NK-92 (cell line): ENCODE results near the gene CA5A.
"Not testable (repeated sequence)": the region's sequence is repeated elsewhere in the genome, so short reads cannot be mapped to it uniquely, and the experiment has no call there.

Experiments
- DNase-seq: peaks from one replicate; lab custom pipeline; 2025; ENCODE audit not compliant: unreplicated experiment; lab: John Stamatoyannopoulos, UW

Gene CA5A

DNA sequence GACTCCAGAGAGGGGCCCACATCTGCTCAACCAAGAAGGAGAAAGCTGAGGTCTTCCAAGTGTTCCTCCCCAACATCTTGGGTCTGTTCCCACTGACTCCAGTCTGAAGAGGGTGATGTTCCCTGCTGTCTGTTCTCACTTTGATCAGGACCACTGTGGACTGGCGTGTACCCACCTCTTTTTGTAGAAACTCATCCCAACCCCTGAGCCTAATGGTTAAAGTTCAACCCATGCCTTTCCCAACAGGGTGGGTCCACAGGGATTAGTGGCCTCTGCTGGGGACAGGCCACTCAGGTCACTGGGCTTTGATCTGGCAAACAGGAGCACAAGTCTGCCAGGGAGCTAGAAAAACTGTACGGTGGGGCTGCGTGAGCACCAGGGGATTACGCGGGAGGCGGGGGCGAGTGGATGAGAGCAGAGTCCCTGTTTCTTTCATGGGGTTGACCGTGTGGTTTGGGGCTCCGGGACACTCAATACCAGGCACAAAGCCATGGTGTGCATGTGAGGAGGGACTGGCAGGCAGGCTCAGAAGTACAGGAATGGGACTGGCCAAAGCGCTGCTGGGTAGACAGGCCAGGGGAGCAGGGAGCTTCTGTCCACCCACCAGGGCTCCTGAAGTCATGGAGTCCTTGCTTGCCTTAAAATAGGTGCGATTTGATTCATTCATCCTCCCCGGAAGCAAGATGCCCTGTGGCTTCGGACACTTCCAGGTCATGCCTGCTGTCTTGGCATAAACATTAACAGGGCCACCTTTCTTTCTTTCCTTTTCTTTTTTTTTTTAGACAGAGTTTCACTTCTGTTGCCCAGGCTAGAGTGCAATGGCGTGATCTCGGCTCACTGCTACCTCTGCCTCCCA, at the start of gene CA5A:
TSS of gene CA5A (minus strand) at position 155 of the 856 bp plus-strand sequence. CDS start at position 76, 79 bp downstream.
- no peak for DNase-seq

GRCh38 chr16:87985493-87985892, 49.2 kb upstream of the CA5A start:
- DNase-seq, result not testable (repeated sequence)

- DNase-seq, result no peak
Measured at GRCh38 chr16:87984632-87985267, 48.4 kb upstream of the CA5A start.

DNA sequence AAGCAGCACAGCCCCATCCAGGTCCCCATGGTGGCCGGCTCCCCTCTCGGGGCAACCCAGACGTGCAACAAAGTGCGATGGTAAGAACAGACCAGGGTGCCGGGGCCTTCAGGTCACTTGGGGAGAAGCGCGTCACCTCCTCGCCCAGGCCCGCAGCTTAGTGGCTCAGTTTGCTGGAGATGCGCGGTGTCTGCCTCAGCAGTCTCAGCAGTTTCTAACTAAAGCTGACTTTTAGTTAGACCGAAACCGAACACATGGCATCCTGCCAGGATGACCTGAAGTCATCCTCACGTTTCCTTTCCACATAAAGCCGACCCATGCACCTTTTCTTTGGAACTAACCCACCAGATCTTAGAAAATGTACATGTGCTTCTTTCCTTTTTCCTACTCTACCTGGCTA, 47.9 kb upstream of the CA5A start:
- DNase-seq, result not testable (repeated sequence)

DNA sequence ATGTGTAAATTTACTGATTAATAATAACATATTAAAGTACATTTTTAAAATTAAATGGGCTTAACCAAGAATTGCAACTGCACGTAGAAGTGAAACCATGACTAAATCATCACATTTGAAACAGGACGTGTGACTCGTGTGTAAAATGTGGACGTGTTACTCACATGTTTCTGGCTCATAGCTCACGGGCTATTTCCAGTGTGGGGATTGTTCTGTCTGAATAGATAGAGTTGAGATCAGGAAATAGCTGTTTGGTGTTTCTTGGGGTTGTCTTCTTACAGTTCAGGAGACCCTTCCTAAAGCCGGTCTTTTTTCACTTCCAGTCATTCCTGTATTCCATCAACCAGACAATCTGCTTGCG, 47.4 kb upstream of the CA5A start:
- not testable (repeated sequence) for DNase-seq

DNA sequence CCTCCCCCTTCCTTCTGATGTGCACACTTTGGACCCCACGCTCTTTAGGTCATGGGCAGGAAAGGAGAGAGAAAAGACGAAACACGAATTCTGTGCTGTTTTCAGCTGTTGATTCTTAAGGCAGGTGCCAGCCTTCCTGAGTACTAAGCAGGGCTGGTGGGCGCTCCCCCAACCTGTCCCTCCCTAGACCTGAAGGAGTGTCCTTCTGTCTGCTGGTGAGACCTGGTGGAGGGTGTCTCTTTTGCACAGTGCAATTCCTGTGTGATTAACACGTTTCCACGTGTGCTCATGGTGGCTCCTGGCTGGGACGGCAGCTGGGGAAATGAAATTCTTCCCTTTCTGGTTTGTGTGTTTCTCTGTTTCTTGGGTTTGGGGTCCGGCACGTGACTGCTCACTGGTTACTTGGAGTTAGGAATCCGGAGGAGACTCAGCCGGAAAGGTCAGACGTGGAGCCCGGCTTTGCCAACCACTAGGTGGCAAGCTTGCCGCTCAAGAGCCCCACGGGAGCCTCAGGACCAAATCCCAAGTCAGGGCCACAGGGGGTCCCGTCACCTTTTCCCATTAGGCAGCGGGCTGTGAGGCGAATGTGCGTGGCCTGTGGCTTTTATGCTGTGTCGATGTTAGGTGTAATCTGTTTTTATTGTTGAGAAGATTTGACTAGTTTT, 46.9 kb upstream of the CA5A start:
- DNase-seq, result not testable (repeated sequence)

- DNase-seq, result no peak
Measured at GRCh38 chr16:87982581-87983041, 46.3 kb upstream of the CA5A start.

- DNase-seq, result not testable (repeated sequence)
Measured at GRCh38 chr16:87981376-87981775, 45.0 kb upstream of the CA5A start.

- not testable (repeated sequence) for DNase-seq
Measured at GRCh38 chr16:87979911-87980630, 43.7 kb upstream of the CA5A start.

- no peak for DNase-seq
Measured at GRCh38 chr16:87979352-87979751, 43.0 kb upstream of the CA5A start.

- DNase-seq, result no peak
Measured at GRCh38 chr16:87978127-87978526, 41.8 kb upstream of the CA5A start.

- DNase-seq, result no peak
Measured at GRCh38 chr16:87976665-87977064, 40.3 kb upstream of the CA5A start.

DNA sequence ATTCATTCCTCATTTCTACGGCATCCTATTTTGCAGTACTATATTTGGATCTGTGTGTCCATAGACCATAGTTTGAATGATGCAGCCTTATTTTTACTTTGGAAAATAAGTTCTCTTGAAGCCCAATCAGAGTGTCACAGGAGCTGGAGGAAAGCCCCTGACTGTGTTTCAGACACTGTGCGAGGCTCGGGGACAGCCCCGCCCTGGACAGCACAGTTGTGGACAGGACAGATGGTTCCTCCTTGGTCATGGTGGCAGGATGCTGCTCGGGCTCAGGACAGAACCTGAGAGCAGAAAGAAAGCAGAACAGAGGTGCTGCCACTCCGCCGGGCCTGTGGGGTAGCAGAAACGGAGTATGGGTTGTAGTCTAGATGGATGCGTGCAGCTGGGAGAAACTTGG, 37.8 kb upstream of the CA5A start:
- no peak for DNase-seq

- DNase-seq, result no peak
Measured at GRCh38 chr16:87973717-87974116, 37.4 kb upstream of the CA5A start.

DNA sequence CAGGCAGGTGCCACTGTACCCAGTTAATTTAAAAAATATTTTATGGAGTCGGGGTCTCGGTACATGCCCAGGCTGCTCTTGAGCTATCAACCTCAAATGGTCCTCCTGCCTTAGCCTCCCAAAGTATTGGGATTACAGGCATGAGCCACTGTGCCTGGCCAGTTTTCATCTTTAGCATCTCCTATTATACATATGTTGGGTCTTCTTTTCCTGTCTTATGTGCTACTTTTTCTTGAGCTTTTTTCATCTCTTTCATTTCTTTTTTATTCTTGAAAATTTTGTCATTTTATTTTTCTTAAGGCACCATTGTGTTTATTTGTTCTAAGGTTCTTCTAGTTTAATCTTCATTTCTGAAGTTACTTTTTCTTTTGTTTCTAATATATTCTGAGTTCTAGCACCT, 35.6 kb upstream of the CA5A start:
- no peak for DNase-seq

- DNase-seq, result no peak
Measured at GRCh38 chr16:87970186-87970585, 33.9 kb upstream of the CA5A start.

GRCh38 chr16:87968541-87968940, 32.2 kb upstream of the CA5A start:
- DNase-seq, result no peak

- DNase-seq, result no peak
Measured at GRCh38 chr16:87966685-87967185, 30.4 kb upstream of the CA5A start.

- no peak for DNase-seq
Measured at GRCh38 chr16:87966064-87966645, 29.8 kb upstream of the CA5A start.

- DNase-seq, result no peak
Measured at GRCh38 chr16:87965417-87965816, 29.1 kb upstream of the CA5A start.
